HEK293T (cell line): ENCODE data around the gene SCN4A.

Experiments
- ELF4 ChIP-seq: fragments of 450-650 bp; IDR thresholded peaks from 2 replicates; pipeline ENCODE4 v1.6.1; 2017; ENCODE audit warnings: antibody characterized with exemption
- HDGF ChIP-seq: fragments of 450-650 bp; IDR thresholded peaks from 2 replicates; pipeline ENCODE4 v1.6.1; 2017; ENCODE audit warnings: antibody characterized with exemption, borderline replicate concordance
- SP1 ChIP-seq: fragments of 450-650 bp; IDR thresholded peaks from 2 replicates; pipeline ENCODE4 v1.6.1; 2017
- TARDBP ChIP-seq: fragments of 450-650 bp; IDR thresholded peaks from 2 replicates; pipeline ENCODE4 v1.6.1; 2016

DNA sequence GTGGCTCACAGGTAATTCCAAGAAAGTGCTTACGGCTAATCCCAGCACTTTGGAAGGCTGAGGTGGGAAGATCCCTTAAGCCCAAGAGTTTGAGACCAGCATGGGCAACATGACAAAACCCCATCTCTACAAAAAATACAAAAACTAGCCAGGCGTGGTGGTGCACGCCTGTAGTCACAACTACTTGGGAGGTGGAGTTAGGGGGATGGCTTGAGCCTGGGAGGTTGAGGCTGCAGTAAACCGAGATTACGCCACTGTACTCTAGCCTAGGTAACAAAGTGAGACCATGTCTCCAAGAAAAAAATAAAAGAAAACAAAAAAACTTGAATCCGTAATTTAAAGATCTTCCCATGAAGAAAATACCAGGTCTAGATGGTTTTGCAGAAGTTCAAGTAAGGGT lies 42.7 kb upstream of the SCN4A start:
- TF ChIP-seq HDGF, result no peak
- TF ChIP-seq TARDBP, result no peak
- TF ChIP-seq SP1, result no peak
- no peak for TF ChIP-seq ELF4
